HG03135 (cell line): Measurements from ENCODE around the gene PACSIN1.

Experiments used
- ATAC-seq: cut with Tn5 transposase; IDR thresholded peaks from one replicate; pipeline ENCODE4 v1.9.1; 2021; ENCODE audit warnings: mild to moderate bottlenecking, moderate library complexity; ENCODE audit not compliant: unreplicated experiment

PACSIN1 gene

DNA sequence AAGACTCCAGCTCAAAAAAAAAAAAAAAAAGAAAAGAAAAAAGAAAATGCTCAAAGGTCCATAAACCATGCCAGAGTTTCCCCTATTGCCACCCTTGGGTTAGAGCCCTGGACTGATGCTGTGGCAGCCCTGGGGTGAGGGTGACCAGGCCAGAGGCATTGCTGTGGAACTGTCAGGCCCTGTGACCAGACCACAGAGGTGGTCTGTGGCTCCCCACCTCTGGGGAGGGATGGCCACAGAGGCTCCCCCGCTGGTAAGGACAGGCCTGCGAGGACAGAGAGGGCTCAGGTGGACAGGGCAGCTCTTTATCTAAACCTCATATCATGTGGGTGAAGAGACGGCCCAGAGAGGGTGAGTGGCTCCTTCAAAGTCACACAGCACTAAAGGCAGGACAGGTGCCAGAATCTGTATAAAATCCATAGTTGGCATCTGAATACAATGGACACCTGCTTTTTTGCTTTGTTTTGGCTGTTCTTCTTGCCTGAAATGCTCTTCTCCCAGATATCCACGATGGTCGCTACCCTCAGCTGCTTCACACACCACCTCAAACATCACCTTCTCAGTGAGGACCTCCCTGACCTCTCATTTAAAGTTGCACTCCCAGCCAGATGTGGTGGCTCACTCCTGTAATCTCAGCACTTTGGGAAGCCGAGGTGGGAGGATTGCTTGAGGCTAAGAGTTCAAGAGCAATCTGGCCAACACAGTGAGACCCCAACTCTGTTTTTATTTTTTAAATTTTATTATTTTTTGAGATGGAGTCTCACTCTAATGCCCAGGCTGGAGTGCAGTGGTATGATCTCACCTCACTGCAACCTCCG, 112.8 kb downstream of the PACSIN1 start:
- ATAC-seq = no peak

GRCh38 chr6:34580707-34581560, 115.1 kb downstream of the PACSIN1 start:
- no peak for ATAC-seq

DNA sequence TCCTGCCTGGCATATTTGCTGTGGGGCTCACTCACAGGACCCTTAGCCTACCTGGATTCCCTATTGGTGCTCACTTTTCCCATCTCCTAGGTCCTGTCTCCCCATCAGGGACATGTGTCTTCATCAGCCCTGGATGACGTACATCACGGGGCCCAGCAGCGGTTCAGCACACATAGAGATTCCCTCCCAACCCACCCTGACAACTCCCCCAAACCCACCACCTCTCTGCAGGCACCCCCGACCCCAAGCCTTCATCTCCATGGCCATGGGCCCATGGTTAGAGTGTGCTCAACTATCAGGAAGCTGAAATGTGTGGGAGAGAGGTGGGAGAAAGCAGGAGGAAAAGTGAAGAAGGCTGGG, 115.7 kb downstream of the PACSIN1 start:
- no peak for ATAC-seq

GRCh38 chr6:34583461-34583860, 117.6 kb downstream of the PACSIN1 start:
- no peak for ATAC-seq

- ATAC-seq = no peak
These were observed 118.2 kb downstream of the PACSIN1 start for GRCh38 chr6:34583861-34584604.

GRCh38 chr6:34584694-34585093, 118.8 kb downstream of the PACSIN1 start:
- ATAC-seq = no peak
